Upper lobe of right lung (tissue), 1 donor: ENCODE data around the gene NHLH2. TPM values are rescaled to one million over a fixed set of nuclear protein-coding genes. Genes with fewer than 3 reads are reported as not detected.

Source experiments
- ATAC-seq: fragments of 200-7000 bp; cut with Tn5 transposase; one replicate; pipeline ENCODE4 v1.9.1; 2020; ENCODE audit warnings: mild to moderate bottlenecking, moderate library complexity
- DNase-seq: peaks from one replicate; pipeline ENCODE4 v3.0.0-alpha.2; 2020
- H3K27ac ChIP-seq: fragments of 200-600 bp; one replicate; pipeline ENCODE4 v1.8.0; 2022
- H3K27me3 ChIP-seq: fragments of 200-600 bp; one replicate; pipeline ENCODE4 v1.8.0; 2022; ENCODE audit warnings: mild to moderate bottlenecking
- H3K36me3 ChIP-seq: fragments of 200-600 bp; one replicate; pipeline ENCODE4 v1.8.0; 2022
- H3K4me1 ChIP-seq: fragments of 200-600 bp; one replicate; pipeline ENCODE4 v1.8.0; 2022
- H3K4me3 ChIP-seq: fragments of 200-600 bp; one replicate; pipeline ENCODE4 v1.8.0; 2022; ENCODE audit warnings: mild to moderate bottlenecking
- H3K9me3 ChIP-seq: fragments of 200-600 bp; one replicate; pipeline ENCODE4 v1.8.0; 2022
- CTCF ChIP-seq: fragments of 200-600 bp; IDR thresholded peaks from one replicate; pipeline ENCODE4 v1.8.0; 2022; ENCODE audit warnings: antibody characterized with exemption
- intact Hi-C: fragments of 100-400 bp; cut with DNase I; formaldehyde crosslinking; loops from one replicate; pipeline ENCODE4 v1.11.0; 2022
- long read RNA-seq: library from polyadenylated mRNA; unstranded; transcript quantifications from one replicate; pipeline ENCODE4 v2.0.0, GENCODE V29; 2021
- total RNA-seq: library from RNA; stranded (reverse); fragmentation: NEBNext Ultra II Directional; extraction: Animal tissue kit (Norgen Biotek cat#: 25700); gene quantifications from one replicate; pipeline ENCODE4 v1.2.1, GENCODE V29; 2021
- donor health status: DM: no; HTN: yes; CAD: no; lungs with severe emphysema.

The NHLH2 gene
- total RNA-seq: 0.32 TPM
- long read RNA-seq, full-length matches to known transcripts: 2 of 2 reads
- long read RNA-seq, partial matches to known transcripts: 0 of 2 reads
- long read RNA-seq, other reads (novel, unspliced or antisense): 0 of 2 reads

- intact Hi-C loops: no loop called here
- Histone ChIP-seq H3K27ac (no peak within 1 kb of the TSS), H3K9me3 (no peaks in the 10 kb centered on the region), H3K4me3 (no peak within 1 kb of the TSS), H3K36me3 (no peaks in the 10 kb centered on the region), H3K27me3 (peaks cover 76% of the 10 kb centered on the region), H3K4me1 (peaks cover 26% of the 10 kb centered on the region)
- no peak for TF ChIP-seq CTCF
- no peak for DNase-seq
- ATAC-seq: no peak
Observed at GRCh38 chr1:115840605-115841460, at the start of gene NHLH2. Gene NHLH2, minus strand, starts transcription at chr1:115841126. Its CDS starts 2,754 bp downstream, at chr1:115838372.

GRCh38 chr1:115890580-115890979 lies 49.7 kb upstream of the NHLH2 start:
- H3K27ac ChIP-seq: no peak overlapping the region
- H3K4me1 ChIP-seq: no peaks in the 10 kb centered on the region
- no peak for DNase-seq
- ATAC-seq: no peak
- H3K36me3 ChIP-seq: no peaks in the 10 kb centered on the region
- no peak for TF ChIP-seq CTCF
- H3K9me3 ChIP-seq: no peaks in the 10 kb centered on the region
- no peak overlapping the region for H3K4me3 ChIP-seq
- intact Hi-C loops: no loop called here
- H3K27me3 ChIP-seq: no peaks in the 10 kb centered on the region

GRCh38 chr1:115888976-115889375 lies 48.0 kb upstream of the NHLH2 start:
- no peak for TF ChIP-seq CTCF
- Histone ChIP-seq H3K27ac (no peak overlapping the region), H3K9me3 (no peaks in the 10 kb centered on the region), H3K4me3 (no peak overlapping the region), H3K27me3 (no peaks in the 10 kb centered on the region), H3K4me1 (no peaks in the 10 kb centered on the region), H3K36me3 (no peaks in the 10 kb centered on the region)
- intact Hi-C loops: no loop called here
- ATAC-seq: no peak
- DNase-seq: no peak

GRCh38 chr1:115882913-115883902 lies 42.3 kb upstream of the NHLH2 start:
- ATAC-seq (no peak), DNase-seq (no peak)
- Histone ChIP-seq H3K27ac (no peak overlapping the region), H3K4me3 (no peak overlapping the region), H3K4me1 (no peaks in the 10 kb centered on the region), H3K9me3 (no peaks in the 10 kb centered on the region), H3K27me3 (no peaks in the 10 kb centered on the region), H3K36me3 (no peaks in the 10 kb centered on the region)
- TF ChIP-seq CTCF: no peak
- intact Hi-C loops: no loop called here

- TF ChIP-seq CTCF: no peak
- no peaks in the 10 kb centered on the region for H3K4me1 ChIP-seq
- H3K36me3 ChIP-seq: no peaks in the 10 kb centered on the region
- intact Hi-C loops: no loop called here
- H3K27me3 ChIP-seq: no peaks in the 10 kb centered on the region
- no peak for ATAC-seq
- no peak overlapping the region for H3K4me3 ChIP-seq
- no peak for DNase-seq
- no peaks in the 10 kb centered on the region for H3K9me3 ChIP-seq
- H3K27ac ChIP-seq: no peak overlapping the region
Observed at GRCh38 chr1:115880981-115881672, 40.2 kb upstream of the NHLH2 start.
